Activated T-cell treated with anti-CD3 and anti-CD28 coated beads, Interleukin-2, amount 50 U/mL, for 48 hours (primary cell): Measurements from ENCODE around the gene ABCC8.

Source experiments
- DNase-seq, 2 experiments: peaks; one replicate each; pipeline ENCODE4 v3.0.0-alpha.2; 2020

ABCC8 gene

DNA sequence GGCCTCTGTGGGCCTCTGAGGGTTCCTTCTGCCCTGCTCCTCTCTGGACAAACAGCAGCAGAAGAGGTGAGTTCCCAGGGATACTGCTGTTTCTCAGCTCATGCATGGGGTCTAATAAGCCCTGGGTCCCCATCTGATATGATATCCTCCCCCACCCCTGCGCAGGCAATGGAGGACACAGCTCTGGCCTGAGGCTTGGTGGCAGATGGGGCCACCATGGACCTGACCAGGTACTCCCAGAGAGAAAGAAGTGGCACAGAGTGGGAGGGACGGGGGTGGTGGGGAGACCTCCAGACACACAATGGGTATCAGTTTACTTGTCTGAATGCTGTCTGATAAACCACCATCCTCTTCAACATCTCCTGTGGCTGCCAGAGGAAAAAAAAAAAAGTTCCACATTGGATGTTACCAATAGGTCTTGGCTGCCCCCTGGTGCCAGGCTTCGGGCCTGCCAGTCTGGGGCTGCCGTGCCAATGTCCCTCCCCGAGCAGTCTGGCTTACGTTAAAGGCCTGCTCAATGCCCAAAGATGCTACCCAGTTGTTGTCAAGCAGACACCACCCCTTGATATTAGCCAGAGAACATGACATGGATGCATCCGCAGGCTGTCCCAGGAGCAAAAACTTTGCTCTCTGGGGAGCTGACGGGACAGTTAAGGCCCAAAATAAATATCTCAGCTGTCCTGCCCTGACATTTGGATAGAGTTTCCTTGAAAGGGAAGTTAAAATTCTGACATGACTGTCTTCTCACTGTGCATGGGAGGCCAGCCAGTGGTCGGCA is 27.9 kb upstream of the ABCC8 start:
- DNase-seq, result peak; percentile 87

DNA sequence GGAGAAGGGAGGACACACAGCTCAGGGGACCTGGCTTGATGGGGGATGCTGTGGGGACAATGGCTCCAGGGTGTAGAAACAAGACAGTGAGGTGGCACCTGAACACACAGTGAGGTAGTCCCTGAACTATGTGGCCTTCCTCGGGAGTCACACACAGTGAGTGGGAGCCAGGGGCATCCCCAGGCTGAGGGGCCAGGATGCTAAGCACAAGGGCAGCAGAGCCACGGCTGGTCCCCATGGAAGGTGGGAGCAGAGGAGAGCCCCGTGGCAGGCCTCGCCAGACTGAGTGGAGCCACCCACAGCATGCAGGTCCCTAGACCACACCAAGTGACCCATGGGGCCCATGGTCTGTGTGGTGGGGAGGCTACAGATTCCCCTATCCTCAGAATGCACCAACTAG is 26.0 kb upstream of the ABCC8 start:
- no peak for DNase-seq

DNA sequence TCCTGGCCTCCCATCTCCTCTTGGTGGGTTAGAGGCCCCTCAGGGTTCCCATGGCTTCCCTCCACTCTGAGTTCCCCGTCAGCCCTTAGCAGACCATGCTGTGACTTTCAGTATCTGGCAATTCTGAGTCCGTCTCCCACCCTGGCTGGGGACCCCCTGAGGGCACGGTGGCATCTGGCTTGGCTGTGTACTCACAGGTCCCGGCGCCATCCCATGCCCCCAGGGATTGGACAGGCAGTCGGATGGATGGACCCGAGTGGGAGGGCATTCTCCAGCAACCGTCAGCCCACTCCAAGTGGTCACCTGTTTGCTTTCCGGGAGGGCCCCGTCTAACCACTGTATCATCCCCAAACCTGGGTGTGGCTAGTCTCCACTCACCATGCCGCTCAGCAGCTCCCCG is 24.0 kb upstream of the ABCC8 start:
- no peak for DNase-seq

DNA sequence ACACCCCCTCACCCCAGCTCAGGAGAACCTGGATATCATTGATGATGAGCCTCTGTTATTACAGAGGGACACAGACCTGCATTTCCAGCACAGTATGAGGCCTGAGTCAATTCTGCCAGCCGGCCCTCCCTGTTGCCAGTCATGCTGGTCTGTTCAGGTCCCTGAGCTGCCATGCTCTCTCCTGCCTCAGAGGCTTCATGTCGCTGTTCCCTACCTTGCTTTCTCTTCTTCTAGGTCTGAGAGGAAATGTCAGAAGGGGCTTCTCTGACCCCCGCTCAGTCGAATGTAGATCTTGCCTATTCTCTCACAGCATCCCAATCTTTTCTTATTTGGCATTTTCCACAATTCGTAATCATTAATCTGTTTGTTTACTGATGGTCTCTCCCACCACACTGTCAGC is 21.8 kb upstream of the ABCC8 start:
- DNase-seq, result no peak

DNA sequence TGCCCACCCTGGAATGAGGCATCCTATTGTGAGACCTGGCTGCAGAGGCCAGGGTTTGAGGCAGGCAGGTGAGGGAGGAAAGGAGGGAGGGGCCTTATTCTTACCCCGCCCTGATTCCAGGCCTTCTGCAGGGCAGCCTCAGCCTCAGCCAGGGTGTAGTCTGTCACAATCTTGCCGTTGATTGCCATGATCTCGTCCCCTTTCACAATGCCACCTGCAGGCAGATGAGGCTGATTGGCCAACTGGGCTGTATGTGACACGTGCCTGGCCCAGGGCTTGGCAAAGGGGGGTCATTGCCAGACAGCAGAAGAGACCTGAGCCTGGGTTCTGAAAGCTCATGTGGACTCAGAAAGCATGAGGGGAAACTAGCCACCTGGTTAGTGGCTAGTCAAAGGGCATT is 21.4 kb upstream of the ABCC8 start:
- no peak for DNase-seq

DNA sequence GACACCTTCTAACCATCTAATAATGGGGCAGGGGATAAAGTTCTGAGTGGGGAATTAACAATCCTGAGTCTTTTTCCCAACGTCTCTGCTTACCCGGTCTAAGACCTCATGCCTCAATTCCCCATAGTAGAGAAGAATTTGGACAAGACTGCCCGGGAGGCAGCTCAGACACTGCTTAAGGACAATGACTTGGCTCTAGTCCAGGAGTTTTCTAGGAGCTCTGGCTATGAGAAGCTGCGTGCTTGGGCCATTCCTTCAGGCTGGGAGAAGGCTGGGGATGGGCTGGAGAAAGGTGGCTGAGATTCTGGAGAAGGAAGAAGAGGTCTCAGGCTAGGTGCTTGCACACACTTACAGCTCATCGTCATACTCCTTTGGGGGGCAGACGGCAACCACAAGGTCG is 19.8 kb upstream of the ABCC8 start:
- no peak for DNase-seq

DNA sequence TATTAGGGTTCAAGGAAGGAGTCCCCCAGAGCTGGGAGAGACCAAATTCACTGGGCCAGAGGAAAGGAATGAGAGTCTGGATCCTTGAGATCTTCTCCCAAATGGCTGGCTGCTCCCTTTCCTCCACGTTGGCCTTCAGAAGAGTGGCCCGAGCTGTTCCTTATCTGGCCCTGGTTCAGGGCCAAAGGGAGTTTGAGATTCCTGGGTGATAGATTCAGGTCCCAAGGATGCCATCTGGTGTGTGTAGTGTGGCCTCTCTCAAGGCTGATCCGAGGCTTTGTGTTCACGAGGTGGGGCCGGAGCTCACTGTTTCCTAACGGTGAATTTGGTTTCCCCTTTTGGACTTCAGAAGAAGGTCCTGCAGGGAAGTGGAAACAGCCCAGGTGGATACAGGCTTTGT is 17.4 kb upstream of the ABCC8 start:
- DNase-seq, result no peak

DNA sequence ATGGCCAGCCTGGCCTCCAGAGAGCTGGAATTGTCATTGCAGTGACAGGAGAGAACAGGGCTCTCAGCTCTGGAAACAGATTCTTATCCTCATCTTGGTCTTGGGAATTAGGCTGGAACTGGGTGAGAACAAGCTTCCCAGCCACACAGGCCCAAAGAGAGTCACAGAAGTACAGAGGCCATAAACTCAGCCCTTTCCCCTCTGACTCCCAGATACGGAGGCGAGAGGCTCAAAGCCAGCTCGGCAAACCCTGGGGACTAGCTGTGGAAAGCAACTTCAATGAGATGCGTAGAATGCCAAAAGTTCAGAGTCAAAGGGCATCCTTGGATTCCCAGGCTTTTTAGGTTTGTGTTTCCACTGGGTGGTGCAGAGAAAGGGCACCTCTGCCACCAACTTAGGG is 14.3 kb upstream of the ABCC8 start:
- DNase-seq, result no peak

DNA sequence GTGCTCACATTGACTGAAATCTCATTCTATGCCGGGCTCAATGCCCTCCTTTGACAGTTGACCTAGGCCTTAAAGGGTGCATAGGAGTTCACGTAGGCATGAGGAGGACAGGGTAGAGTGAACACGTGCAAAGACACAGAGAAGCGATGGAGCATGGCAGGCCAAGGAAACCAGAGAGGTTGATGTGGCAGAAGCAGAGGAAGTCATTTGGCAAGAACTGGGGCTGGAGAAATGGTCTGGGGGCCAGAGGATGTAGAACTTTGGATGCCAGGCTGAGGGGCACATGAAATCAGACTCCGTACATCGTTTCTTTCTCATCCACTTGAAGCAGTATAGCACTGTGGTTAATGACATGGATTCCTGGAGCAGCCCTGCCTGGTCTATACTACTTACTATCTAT is 13.6 kb upstream of the ABCC8 start:
- DNase-seq, result no peak

DNA sequence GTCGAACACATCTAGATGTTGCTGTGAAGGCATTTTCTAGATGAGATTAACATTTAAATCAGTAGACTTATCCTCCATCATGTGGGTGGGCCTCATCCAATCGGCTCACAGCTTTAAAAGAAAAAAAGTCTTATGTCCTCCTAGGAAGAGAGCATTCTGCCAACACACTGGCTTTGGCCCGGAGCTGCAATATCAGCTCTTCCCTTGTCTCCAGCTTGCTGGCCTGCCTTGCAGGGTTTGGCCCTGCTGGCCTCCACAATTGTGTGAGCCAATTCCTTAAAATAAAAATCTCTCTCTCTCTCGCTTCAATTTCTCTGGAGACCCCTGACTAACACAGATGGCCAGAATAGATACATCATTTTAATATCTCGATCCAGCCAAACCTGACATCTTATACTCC is 13.1 kb upstream of the ABCC8 start:
- DNase-seq, result no peak

DNA sequence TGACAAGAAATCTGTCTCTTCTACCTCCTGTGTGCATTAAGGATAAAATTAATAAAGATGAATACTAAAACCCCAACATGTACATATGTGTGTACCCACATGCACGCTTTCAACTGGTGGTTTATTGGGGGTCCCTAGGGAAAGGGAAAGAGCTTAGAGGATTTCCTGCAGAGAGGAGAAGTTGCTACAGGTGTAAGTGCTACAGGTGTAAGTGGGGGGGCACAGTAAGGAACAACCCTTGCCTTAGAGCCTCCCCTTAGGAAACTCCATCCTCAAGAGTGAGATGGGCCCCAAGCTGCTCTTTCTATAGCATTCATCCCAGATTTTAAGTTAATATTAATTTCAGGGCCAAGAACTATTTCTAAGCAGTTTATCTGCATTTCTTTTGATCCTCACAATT is 11.9 kb upstream of the ABCC8 start:
- no peak for DNase-seq

DNA sequence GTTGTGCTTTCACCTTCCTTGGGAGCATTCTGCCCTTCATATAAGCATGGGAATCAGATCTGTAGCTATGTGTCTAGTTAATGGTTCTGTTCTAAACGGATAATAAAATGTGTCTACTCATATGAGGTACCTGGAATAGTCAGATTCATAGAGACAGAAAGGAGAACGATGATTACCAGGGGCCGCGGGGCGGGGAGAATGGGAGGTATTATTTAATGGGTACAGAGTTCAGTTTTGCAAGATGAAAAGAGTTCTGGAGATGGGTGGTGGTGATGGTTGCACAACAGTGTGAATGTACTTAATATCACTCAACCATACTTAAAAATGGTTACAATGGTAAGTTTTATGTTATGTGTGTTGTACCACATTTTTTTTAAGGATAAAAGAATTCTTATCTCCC is 10.0 kb upstream of the ABCC8 start:
- no peak for DNase-seq

DNA sequence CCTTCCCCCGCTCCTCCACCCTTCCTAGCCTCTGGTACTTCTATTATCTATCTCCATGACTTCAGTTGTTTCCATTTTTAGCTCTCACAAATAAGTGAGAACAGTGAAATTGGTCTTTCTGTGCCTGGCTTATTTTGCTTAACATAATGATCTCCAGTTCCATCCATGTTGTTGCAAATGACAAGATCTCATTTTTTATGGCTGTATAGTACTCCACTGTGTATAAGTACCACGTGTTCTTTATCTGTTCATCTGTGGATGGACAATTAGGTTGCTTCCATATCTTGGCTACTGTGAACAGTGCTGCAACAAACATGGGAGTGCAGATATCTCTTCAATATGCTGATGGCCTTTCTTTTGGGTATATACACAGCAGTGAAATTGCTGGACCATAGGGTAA is 6.9 kb upstream of the ABCC8 start:
- DNase-seq, result no peak

DNA sequence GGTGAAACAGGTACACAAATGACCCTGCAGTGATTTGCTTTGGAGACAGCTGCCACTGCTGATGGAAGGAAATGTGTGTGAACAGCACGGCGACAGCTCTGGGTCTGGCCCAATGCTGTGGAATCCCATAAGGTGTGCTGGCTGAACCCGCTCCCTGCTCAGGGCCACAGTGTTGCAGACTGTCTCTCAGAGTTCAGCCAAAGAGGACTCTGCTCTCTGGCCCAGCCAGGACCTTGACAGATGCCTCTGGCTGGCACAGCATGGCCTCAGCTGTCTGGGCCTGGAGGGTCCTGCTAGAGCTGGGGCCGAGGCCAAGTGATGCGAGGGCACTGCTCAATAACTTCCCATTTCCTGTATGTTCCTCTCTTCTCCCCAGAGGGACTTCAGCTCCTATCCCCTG is 5.3 kb upstream of the ABCC8 start:
- no peak for DNase-seq

DNA sequence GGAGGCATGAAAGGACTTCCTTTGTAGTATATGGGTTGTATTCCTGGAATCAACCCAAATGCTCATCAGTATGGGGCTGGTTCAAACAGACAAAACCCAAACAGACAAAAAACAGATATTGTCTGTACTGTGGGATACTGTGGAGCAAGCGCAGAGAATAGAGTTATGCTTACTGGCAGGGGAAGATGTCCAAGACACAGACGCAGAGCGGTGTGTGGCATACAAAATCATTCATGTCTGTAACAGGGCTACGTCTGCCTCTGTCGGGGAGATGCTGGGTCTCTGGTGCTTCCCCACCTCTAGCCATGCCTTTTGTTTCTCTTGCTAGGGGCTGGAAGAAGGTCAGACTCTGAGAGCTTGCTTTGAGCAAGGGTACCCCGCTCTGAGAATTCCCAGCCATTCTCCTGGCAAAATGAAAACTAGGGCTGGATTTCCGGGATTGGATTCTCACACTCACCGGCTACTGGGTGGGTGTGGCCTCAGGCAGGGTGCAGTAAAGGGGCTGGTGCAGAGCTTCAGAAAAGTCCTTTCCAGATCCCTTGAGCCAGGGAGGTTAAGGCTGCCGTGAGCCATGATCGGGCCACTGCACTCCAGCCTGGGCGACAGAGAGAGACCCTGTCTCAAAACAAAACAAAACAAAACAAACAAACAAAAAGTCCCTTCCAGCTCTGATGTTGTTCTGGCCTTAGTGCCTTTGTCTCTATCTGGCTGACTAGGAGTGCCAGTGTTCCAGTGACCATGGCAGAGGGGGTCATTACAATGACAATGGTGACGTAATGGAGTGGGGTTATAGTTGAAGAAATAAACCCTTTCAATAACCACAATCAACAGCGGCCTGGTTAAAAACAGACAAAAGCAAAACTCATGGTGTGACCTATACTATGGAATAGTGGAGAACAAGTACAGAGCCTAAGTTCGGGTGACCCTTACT is 2.9 kb upstream of the ABCC8 start:
- DNase-seq, result no peak

DNA sequence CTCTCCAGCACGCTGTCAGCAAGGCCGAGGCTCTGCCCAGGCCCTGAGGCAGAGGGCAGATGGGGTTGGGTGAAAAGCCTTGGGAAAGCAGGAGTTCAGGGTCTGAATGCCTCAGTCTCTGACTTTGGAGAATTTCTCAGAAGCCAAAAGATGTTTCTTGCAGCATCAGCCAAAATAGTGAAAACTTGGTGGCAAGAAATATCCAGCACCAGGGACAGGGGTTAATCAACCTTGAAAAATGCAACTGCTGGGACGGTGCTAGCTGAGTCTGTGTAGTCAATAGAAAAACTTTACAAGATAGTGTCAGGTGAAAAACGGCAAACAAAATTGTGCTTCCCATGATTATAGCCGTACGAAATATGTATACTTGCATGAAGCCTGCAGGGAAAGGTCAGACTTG is 1.4 kb upstream of the ABCC8 start:
- DNase-seq, result no peak

DNA sequence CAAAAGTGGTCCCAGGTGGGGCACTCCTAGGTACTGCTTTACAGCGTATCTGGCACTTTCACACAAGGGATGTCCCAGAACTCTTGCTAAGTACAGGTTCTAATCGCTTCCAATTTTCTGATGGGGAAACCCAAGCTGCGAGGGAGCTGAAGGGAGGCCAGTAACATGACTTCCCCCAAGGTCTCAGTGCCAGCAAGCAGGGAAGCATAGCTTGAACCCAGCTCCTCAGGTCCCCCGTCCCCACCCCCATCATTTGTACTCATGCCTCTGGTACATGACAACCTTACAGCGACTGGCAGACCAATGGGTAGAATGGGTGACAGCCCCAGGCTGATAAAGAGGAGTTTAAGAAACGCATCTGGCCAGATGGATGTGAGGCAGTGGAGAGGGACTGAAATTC is 716 bp upstream of the ABCC8 start:
- no peak for DNase-seq

DNA sequence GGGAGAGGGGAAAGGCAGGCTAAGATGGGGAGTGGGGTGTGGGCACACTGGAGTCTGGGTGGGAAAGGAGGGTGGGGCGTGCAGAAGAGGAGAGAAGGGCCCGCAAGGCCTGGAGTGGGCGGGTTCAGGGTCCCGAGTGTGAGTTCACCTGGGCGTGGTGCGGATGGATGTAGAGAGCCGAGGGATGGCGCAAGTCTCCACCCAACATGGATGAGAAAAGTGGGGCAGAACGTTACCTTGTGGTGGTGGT is 364 bp upstream of the ABCC8 start:
- DNase-seq, result no peak

DNA sequence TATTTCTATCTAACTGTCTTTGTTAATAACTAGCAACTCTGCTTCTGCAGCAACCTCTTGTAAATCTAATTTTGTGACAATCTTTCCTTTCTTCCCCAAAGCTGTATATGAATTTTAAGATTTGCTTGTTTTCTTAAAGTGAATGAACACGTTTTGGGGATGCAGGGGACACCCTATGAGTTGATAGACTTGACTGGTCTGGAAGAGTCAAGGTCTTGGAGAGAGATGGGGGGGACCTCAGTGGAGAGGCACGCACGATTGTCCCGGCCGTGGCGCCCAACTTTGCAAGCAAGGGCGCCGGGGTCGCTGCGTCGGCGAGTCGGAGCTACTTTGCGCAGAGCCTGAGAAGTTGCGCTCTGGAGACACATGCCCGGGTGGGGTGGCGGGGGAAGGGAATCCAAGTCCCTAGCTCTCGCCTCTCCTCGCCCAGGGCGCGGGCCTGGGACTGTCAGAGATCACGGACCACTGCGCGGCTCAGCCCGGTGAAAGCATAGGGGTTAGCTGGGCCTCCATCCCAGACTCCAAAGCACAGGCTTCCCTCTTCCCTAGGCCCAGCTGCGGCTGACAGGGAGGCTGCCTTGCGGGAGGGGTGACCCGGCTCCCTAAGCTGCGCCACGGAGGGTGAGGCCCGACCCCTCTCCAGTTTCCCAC is 854 bp downstream of the ABCC8 start:
- no peak for DNase-seq

DNA sequence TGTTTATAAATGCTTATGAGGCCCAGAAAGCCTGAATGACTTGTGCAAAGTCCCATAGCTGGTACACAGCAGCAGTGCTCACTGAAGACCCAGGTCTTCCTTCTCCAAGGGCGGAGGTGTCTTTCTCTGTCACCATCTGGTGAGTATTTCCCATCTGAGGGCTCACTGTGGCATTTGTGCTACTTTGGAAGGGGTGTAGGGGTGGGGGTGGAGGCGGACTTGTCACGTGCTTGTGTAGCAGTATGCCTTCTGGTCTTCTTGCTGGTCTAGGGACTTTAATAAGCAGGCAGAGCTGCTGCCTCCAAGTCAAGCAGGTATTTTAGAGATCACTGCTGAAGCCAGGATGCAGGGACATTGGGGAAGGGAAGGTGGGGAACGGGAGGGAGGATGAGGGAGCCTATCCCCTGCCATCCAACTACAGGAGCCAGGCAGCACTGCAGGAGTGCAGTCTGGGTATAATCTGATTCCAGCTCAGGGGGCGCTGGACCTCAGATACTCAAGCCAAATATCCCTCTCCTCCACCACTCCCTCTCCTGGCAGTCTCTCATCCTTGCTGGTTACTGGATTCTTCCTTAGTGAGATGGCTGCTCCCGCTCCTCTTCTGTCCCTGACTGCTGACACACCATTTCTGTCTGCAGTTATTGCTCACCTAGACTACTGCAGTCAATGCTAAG is 3.4 kb downstream of the ABCC8 start:
- no peak for DNase-seq

DNA sequence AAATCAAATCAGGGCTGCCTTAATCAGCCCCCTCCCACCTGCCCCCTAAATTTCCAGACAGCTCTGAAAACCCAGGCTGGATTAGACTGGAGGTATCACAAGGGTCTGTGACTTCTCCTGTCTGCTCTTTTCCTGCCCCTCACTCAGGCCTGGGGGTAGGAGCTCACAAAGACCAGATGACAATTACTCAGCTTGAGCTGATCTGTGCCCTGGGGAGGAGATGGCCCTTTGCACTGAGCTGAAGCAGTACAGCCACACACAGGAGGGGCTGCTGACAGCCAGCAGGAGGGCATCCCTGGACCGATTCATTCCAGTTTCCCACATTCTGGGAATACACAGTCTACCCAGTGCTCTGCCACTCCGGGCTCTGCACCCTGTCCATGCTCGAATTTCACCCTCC is 4.2 kb downstream of the ABCC8 start:
- DNase-seq, result no peak

DNA sequence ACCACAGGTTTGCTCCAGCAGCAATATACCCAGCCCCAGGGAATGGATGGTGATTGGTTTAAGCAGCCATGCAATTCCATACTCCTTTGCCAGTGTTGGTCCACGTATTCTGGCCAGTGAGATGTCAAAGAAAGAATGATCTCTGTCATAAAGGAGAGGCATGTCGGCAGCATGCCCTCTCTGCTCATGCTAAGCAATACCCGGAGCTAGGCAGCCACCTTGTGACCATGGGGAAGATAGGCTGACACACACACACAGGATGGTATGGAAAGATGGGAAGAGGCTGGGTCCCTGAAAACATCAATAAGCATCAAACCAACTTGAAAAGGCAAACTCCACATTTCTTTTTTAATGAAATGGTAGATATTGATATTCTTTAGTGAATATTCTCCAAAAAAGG is 5.1 kb downstream of the ABCC8 start:
- no peak for DNase-seq

DNA sequence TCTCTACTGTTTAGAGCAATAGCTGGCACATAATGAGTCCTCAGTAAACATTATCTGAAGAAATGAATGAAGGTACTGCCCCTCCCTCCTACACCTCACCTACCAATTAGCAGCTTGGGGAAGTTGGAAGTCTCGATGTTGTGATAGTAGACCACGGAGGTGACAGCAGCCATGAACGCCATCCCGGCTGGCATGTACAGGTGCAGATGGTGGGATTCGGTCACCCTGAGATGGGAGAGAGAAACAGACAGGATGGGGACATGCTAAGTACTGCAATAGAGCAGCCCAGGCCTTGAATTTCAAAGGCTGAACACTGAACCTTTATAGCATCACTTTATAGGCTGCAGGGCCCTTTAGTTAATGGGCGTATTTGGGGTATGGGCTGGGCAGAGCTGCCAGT is 6.6 kb downstream of the ABCC8 start:
- DNase-seq, result no peak

DNA sequence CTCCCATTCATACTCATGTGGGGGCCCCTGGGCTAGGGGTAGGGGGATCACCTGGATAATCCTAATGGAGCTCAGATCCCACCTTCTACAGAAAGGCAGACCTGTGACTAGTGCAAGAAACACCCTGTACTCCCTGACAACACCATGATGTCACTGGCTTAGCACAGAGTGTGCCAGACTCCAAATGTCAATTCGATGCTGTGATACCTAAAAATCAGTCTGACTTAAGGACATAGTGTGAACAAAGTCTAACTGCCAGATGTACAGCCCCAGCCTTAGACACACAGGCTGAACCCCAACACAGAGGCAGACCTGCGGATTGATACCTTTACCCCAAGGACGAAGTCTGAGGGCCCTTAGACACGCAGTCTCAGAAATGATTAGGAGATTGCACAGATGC is 8.5 kb downstream of the ABCC8 start:
- DNase-seq, result no peak
